Right lobe of liver (tissue), 4 donors: ENCODE results near the gene MCEMP1.

Experiments
- CTCF ChIP-seq, 4 donors: fragments of 200-600 bp in 3 of 4; fragments of 450-650 bp in 1 of 4; IDR thresholded peaks; one replicate each; pipeline versions ENCODE4 v1.5.1 to v1.8.0; 2016 to 2022; ENCODE audit warnings: antibody characterized with exemption in 4 of 4, mild to moderate bottlenecking in 2 of 4
- POLR2A ChIP-seq: fragments of 450-650 bp; IDR thresholded peaks from one replicate; pipeline ENCODE4 v1.6.1; 2017; ENCODE audit warnings: antibody characterized with exemption, mild to moderate bottlenecking
- donor health status: DM: no; HTN: no; CAD: no.
- donor health status: DM: no; HTN: no; CAD: no.
- donor health status: DM: no; HTN: yes; CAD: no.

DNA sequence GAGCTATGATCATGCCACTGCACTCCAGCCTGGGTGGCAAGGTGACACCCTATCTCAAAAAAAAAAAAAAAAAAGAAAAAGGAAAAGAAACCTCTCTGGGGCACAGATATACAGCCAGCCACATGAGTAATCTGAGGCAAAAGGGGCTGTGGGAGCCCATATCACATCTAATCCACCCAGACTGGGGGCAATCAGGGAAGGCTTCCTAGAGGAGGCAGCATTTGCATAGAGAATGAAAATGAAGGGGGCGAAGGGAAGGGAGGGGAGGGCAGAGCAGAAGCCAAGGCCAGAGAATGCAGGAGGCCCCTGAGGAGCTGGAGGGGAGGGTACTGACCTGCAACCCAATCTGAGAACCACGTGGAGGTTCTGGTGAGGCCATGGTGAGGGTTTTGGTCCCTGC is 26.7 kb upstream of the MCEMP1 start:
- TF ChIP-seq CTCF (IDR thresholded peaks at IDR 0.05), result no peak
- TF ChIP-seq POLR2A, result no peak
